Measurements from ENCODE around the gene ASPDH. TPM values are rescaled to one million over a fixed set of nuclear protein-coding genes. Genes with fewer than 3 reads are reported as not detected.

Gene ASPDH
- total and polyA plus RNA-seq, 2 donors (not counting 3 experiments of a cell fraction or from before 2014, with no cell fraction given), result not detected

DNA sequence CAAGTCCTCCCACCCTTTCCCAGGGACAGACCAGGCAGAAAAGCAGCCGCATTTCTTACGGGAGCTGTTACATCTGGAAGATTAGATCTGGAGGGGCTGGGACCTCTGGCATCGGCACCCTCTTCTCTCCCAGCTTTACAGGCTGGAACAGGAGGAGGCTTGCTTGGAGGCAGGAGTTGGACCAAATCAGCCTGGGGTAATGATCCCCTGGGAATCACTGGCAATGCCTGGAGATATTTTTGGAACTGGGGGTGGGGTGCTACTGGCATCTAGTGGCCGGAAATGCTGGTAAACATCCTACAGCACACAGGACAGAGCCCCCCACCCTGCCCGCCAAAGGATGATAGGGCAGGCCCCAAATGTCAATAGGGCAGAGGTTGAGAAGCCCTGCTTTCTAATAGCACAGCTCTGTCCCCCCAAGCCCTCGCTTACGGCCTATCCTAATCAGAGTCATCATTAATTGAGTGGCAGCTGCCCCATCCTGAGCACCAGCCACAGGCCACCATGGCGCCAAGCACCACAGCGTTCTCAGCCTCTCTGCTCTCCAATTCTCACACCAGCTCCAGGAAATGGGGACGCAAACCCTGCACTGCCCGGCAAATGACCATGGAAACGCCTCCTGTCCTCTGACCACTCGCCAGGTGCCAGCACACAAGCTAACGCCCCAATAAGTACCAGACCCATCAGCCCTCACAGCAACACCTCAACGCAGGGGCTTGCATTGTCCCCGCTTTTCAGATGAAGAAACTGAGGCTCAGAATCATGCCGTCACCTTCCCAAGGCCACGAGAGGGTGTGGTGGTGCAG lies 33.9 kb upstream of the ASPDH start:
- CTCF ChIA-PET, result interaction anchor here (1.6 to 1.7 kb wide), 2 partner anchors 9 to 10 kb away, joined by 5 to 9 read pairs; no protein-coding TSS in a partner anchor
- POLR2A ChIA-PET, result interaction anchor here (0.6 kb wide), 1 partner anchor 754 kb away, joined by 5 read pairs; no protein-coding TSS in a partner anchor
- no peak overlapping the region for H3K4me2 ChIP-seq (ENCODE audit: insufficient read depth, low read length)
- no peak overlapping the region for H3K9ac ChIP-seq (replicated peaks; ENCODE audit: extremely low read depth, insufficient read depth, low read length)
- no TSS peak for BruUV-seq (replicated peaks)
- H3K36me3 ChIP-seq (ENCODE audit: control insufficient read depth in 2 of 2, extremely low read depth in 1 of 2, insufficient read depth in 2 of 2, low read length in 2 of 2), result no peaks in the 10 kb centered on the region
- no peaks in the 10 kb centered on the region for H3K9me1 ChIP-seq (replicated peaks; ENCODE audit: control insufficient read depth, extremely low read depth, insufficient read depth, low read length)
- FAIRE-seq (no peak), DNase-seq (ENCODE audit: low read depth, low spot score) (no peak)
- H3K4me1 ChIP-seq (ENCODE audit: control insufficient read depth, extremely low read depth, insufficient read depth, low read length), result no peaks in the 10 kb centered on the region
- H2AFZ ChIP-seq (ENCODE audit: low read depth, low read length), result no peak overlapping the region
- dilution Hi-C loops (cut with MboI; ENCODE audit: extremely low pct_ligation_motif_present, low sequenced_read_pairs), result no loop called here
- no peak for TF ChIP-seq CTCF (IDR thresholded peaks at IDR 0.05; ENCODE audit: extremely low read depth in 1 of 2, insufficient read depth in 1 of 2, low read depth in 1 of 2, low read length in 2 of 2)
- no peak for TF ChIP-seq FOS (IDR thresholded peaks at IDR 0.05; ENCODE audit: borderline replicate concordance, insufficient read depth, low read length)
- no peak for TF ChIP-seq GATA2 (IDR thresholded peaks at IDR 0.05; ENCODE audit: insufficient read depth, insufficient read length, low read depth, low read length)
- no peak for TF ChIP-seq EZH2 (IDR thresholded peaks at IDR 0.05; ENCODE audit: borderline replicate concordance, low read depth, low read length, severe bottlenecking)
- no peak for TF ChIP-seq POLR2A (IDR thresholded peaks at IDR 0.05; ENCODE audit: low read depth, low read length)
- TF ChIP-seq, protein P1, sequence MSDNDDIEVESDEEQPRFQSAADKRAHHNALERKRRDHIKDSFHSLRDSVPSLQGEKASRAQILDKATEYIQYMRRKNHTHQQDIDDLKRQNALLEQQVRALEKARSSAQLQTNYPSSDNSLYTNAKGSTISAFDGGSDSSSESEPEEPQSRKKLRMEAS (IDR thresholded peaks at IDR 0.05; ENCODE audit: insufficient read depth, insufficient read length), result no peak
- TF ChIP-seq POLR2AphosphoS5 (IDR thresholded peaks at IDR 0.05; ENCODE audit: insufficient read depth, low read depth, low read length), result no peak
- TF ChIP-seq JUN (IDR thresholded peaks at IDR 0.05; ENCODE audit: borderline replicate concordance, insufficient read depth, insufficient read length, low read depth), result no peak
- TF ChIP-seq MYC (IDR thresholded peaks at IDR 0.05; ENCODE audit: low read depth, low read length), result no peak
- peaks cover 4 to 5% of the 10 kb centered on the region in 2 experiments for H3K27me3 ChIP-seq (ENCODE audit: control insufficient read depth in 2 of 2, insufficient read depth in 2 of 2, low read length in 2 of 2)
- no peaks in the 10 kb centered on the region for H4K20me1 ChIP-seq (replicated peaks; ENCODE audit: control insufficient read depth, extremely low read depth, insufficient read depth, low read length)
- H3K9me3 ChIP-seq (replicated peaks; ENCODE audit: control insufficient read depth, insufficient read depth, low read length), result no peaks in the 10 kb centered on the region
- intact Hi-C loops (cut with micrococcal nuclease), result no loop called here
- H3K27ac ChIP-seq (ENCODE audit: insufficient read depth, low read depth, low read length), result no peak overlapping the region
- no peaks in the 10 kb centered on the region for H3K79me2 ChIP-seq (ENCODE audit: control insufficient read depth, insufficient read depth, low read length)
- no peak overlapping the region for H3K4me3 ChIP-seq (replicated peaks in 1 of 3; ENCODE audit: insufficient read depth in 1 of 3, low read depth in 1 of 3, low read length in 3 of 3)

All from endothelial cell of umbilical vein (primary cell).